H9 (cell line): ENCODE measurements around the gene OR4D5. TPM values are rescaled to one million over a fixed set of nuclear protein-coding genes. Genes with fewer than 3 reads are reported as not detected.

ENCODE experiments used
- DNase-seq: peaks from one replicate; pipeline ENCODE4 v3.0.0-alpha.2; 2017
- H2AFZ ChIP-seq: one replicate; pipeline ENCODE4 v1.6.1; 2013; ENCODE audit warnings: mild to moderate bottlenecking, low read length, control low read depth, moderate library complexity
- H2AK5ac ChIP-seq: 2 replicates; pipeline ENCODE4 v1.6.1; 2013; ENCODE audit warnings: low read length, control low read depth, mixed read lengths; ENCODE audit not compliant: insufficient read length
- H2BK120ac ChIP-seq: one replicate; pipeline ENCODE4 v1.6.1; 2013; ENCODE audit warnings: low read depth, mild to moderate bottlenecking, low read length, control low read depth, inconsistent platforms; ENCODE audit not compliant: poor library complexity, severe bottlenecking
- H2BK12ac ChIP-seq: 2 replicates; pipeline ENCODE4 v1.6.1; 2013; ENCODE audit warnings: low read length, control low read depth, mixed read lengths, low read depth; ENCODE audit not compliant: insufficient read length
- H2BK15ac ChIP-seq: 2 replicates; pipeline ENCODE4 v1.6.1; 2013; ENCODE audit warnings: low read depth, low read length, control low read depth
- H2BK20ac ChIP-seq: one replicate; pipeline ENCODE4 v1.6.1; 2013; ENCODE audit warnings: low read depth, mild to moderate bottlenecking, low read length, control low read depth, inconsistent platforms; ENCODE audit not compliant: poor library complexity, severe bottlenecking
- H2BK5ac ChIP-seq: 2 replicates; pipeline ENCODE4 v1.6.1; 2013; ENCODE audit warnings: low read length, control low read depth, mixed read lengths; ENCODE audit not compliant: insufficient read length
- H3K14ac ChIP-seq: 2 replicates; pipeline ENCODE4 v1.6.1; 2013; ENCODE audit warnings: low read length, control low read depth; ENCODE audit not compliant: insufficient read depth
- H3K18ac ChIP-seq: 2 replicates; pipeline ENCODE4 v1.6.1; 2013; ENCODE audit warnings: low read depth, mild to moderate bottlenecking, mixed read lengths, low read length, control low read depth; ENCODE audit not compliant: insufficient read length
- H3K23ac ChIP-seq: 2 replicates; pipeline ENCODE4 v1.6.1; 2013; ENCODE audit warnings: low read length, control low read depth, mixed read lengths, low read depth; ENCODE audit not compliant: insufficient read length
- H3K23me2 ChIP-seq: 2 replicates; pipeline ENCODE4 v1.6.1; 2013; ENCODE audit warnings: low read depth, mild to moderate bottlenecking, mixed read lengths, low read length, control low read depth; ENCODE audit not compliant: insufficient read length, poor library complexity, severe bottlenecking
- H3K27ac ChIP-seq: 2 replicates; pipeline ENCODE4 v1.5.1; 2013; ENCODE audit warnings: low read length, control low read depth, mixed read lengths, low read depth; ENCODE audit not compliant: insufficient read length
- H3K27me3 ChIP-seq: 2 replicates; pipeline ENCODE4 v1.6.1; 2013; ENCODE audit warnings: low read length, control low read depth, inconsistent platforms; ENCODE audit not compliant: insufficient read depth
- H3K4ac ChIP-seq: 2 replicates; pipeline ENCODE4 v1.6.1; 2013; ENCODE audit warnings: low read depth, mild to moderate bottlenecking, control low read depth, inconsistent platforms, low read length, moderate library complexity
- H3K4me1 ChIP-seq: 2 replicates; pipeline ENCODE4 v1.6.1; 2013; ENCODE audit warnings: low read length, control low read depth, inconsistent platforms; ENCODE audit not compliant: insufficient read depth
- H3K4me2 ChIP-seq: 2 replicates; pipeline ENCODE4 v1.6.1; 2013; ENCODE audit warnings: low read length, control low read depth, mixed read lengths; ENCODE audit not compliant: insufficient read length, insufficient read depth
- H3K56ac ChIP-seq: 2 replicates; pipeline ENCODE4 v1.6.1; 2013; ENCODE audit warnings: low read depth, mild to moderate bottlenecking, mixed read lengths, low read length, control low read depth; ENCODE audit not compliant: insufficient read length
- H3K79me1 ChIP-seq: 2 replicates; pipeline ENCODE4 v1.6.1; 2013; ENCODE audit warnings: low read depth, mild to moderate bottlenecking, moderate library complexity, low read length, control low read depth, inconsistent platforms; ENCODE audit not compliant: insufficient read depth, poor library complexity, severe bottlenecking
- H3K79me2 ChIP-seq: 2 replicates; pipeline ENCODE4 v1.6.1; 2013; ENCODE audit warnings: low read length, control low read depth, inconsistent platforms; ENCODE audit not compliant: insufficient read depth
- H3K9ac ChIP-seq: 2 replicates; pipeline ENCODE4 v1.6.1; 2013; ENCODE audit warnings: low read length, control low read depth, mixed read lengths; ENCODE audit not compliant: insufficient read length; ENCODE audit errors: extremely low read depth
- H3K9me3 ChIP-seq: one replicate; pipeline ENCODE4 v1.6.1; 2013; ENCODE audit warnings: low read depth, low read length, inconsistent platforms; ENCODE audit not compliant: control insufficient read depth
- H3T11ph ChIP-seq: one replicate; pipeline ENCODE4 v1.6.1; 2013; ENCODE audit warnings: mild to moderate bottlenecking, low read length, control low read depth, inconsistent platforms
- H4K20me1 ChIP-seq: one replicate; pipeline ENCODE4 v1.6.1; 2013; ENCODE audit not compliant: control insufficient read depth, insufficient read length, insufficient read depth
- H4K5ac ChIP-seq: 2 replicates; pipeline ENCODE4 v1.6.1; 2013; ENCODE audit warnings: low read depth, mild to moderate bottlenecking, mixed read lengths, low read length, control low read depth; ENCODE audit not compliant: insufficient read length
- H4K8ac ChIP-seq: replicated peaks from 2 replicates; pipeline ENCODE4 v1.6.1; 2013; ENCODE audit warnings: low read length, control low read depth, mixed read lengths, low read depth; ENCODE audit not compliant: insufficient read length
- H4K91ac ChIP-seq: 2 replicates; pipeline ENCODE4 v1.6.1; 2013; ENCODE audit warnings: low read depth, mild to moderate bottlenecking, moderate library complexity, mixed read lengths, low read length, control low read depth; ENCODE audit not compliant: insufficient read length
- H3K27ac Mint-ChIP-seq, 3 experiments: 2 replicates in 2 of 3; 3 replicates in 1 of 3; pipeline ENCODE4 v1.8.0; 2020 to 2021; ENCODE audit warnings: mixed read lengths in 3 of 3, mild to moderate bottlenecking in 1 of 3, moderate library complexity in 1 of 3
- H3K27me3 Mint-ChIP-seq: 2 replicates; pipeline ENCODE4 v1.8.0; 2021; ENCODE audit warnings: low read depth, mild to moderate bottlenecking, moderate library complexity, mixed read lengths
- H3K36me3 Mint-ChIP-seq, 3 experiments: 2 replicates in 2 of 3; 3 replicates in 1 of 3; pipeline ENCODE4 v1.8.0; 2020 to 2021; ENCODE audit warnings: low read depth in 3 of 3, mixed read lengths in 3 of 3; ENCODE audit not compliant: insufficient read depth in 1 of 3
- H3K4me1 Mint-ChIP-seq, 2 experiments: 2 replicates each; pipeline ENCODE4 v1.8.0; 2020; ENCODE audit warnings: mixed read lengths in 2 of 2
- H3K4me3 Mint-ChIP-seq, 2 experiments: 2 replicates in 1 of 2; 3 replicates in 1 of 2; pipeline ENCODE4 v1.8.0; 2020 to 2021; ENCODE audit warnings: mild to moderate bottlenecking in 2 of 2, mixed read lengths in 2 of 2, moderate library complexity in 1 of 2
- H3K9me3 Mint-ChIP-seq, 2 experiments: 2 replicates in 1 of 2; 3 replicates in 1 of 2; pipeline ENCODE4 v1.8.0; 2020; ENCODE audit warnings: mild to moderate bottlenecking in 2 of 2, mixed read lengths in 2 of 2, moderate library complexity in 1 of 2
- CTCF ChIP-seq: fragments of 200-600 bp; sonication (generic); conservative IDR thresholded peaks from 3 replicates; pipeline ENCODE4 v1.8.0; 2021; ENCODE audit warnings: antibody characterized with exemption, mild to moderate bottlenecking
- WGBS: extraction: QIAGEN DNeasy Blood & Tissue Kit; methylation state at CpG from one replicate; pipeline ENCODE4 v1.1.7; 2013; ENCODE audit warnings: missing lambda C conversion rate, low lambda C conversion rate, mixed read lengths; ENCODE audit not compliant: insufficient read length; ENCODE audit errors: extremely low coverage; 5-methylcytosine and 5-hydroxymethylcytosine counted together
- total RNA-seq: library from RNA; stranded (reverse); gene quantifications from 2 replicates; pipeline ENCODE4 v1.2.1, GENCODE V29; 2021

Gene OR4D5
- total RNA-seq, 1 experiment from 2014 or later = not detected

DNA sequence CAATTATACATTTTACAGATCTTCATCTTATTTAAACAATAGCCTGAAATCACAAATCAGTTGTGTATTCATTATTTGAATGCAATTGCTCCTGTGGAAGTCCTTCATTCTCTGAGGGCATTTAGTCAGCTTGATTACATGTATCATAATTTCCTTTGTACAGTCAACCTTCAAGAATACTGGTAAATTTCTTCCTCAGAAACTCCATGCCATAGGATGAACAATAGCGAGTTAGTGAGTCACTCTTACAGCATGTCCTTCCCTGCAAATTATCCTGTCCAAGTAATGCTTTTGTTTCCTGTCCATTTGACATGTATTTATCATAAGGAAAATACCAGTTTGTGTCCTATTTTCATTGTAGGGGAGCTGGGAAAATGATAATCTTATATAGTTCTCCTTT, 34.4 kb downstream of the OR4D5 start:
- Histone ChIP-seq H2BK5ac (no peak overlapping the region), H2BK15ac (no peak overlapping the region), H3K9ac (no peak overlapping the region), H4K5ac (no peak overlapping the region), H3K4me1 (no peaks in the 10 kb centered on the region), H3K23me2 (no peaks in the 10 kb centered on the region), H3K79me2 (no peaks in the 10 kb centered on the region), H3K4ac (no peak overlapping the region), H2AFZ (no peak overlapping the region), H4K8ac (no peak overlapping the region), H2AK5ac (no peak overlapping the region), H3K14ac (no peak overlapping the region), H3K79me1 (no peaks in the 10 kb centered on the region), H3T11ph (no peak overlapping the region), H3K23ac (no peak overlapping the region), H3K18ac (no peak overlapping the region), H3K27me3 (no peaks in the 10 kb centered on the region), H4K20me1 (no peaks in the 10 kb centered on the region), H2BK20ac (no peak overlapping the region), H3K4me2 (no peak overlapping the region), H3K9me3 (no peaks in the 10 kb centered on the region), H2BK120ac (no peak overlapping the region), H3K27ac (no peak overlapping the region), H2BK12ac (no peak overlapping the region), H4K91ac (no peak overlapping the region), H3K56ac (no peak overlapping the region)
- Mint-ChIP-seq H3K4me3 (no peak overlapping the region), H3K4me1 (peaks cover 5% of the 10 kb centered on the region in 2 experiments; a peak in 3 of 4 replicates), H3K36me3 (peaks cover 0 to under 1% (median 0%) of the 10 kb centered on the region in 3 experiments; a peak in 1 of 7 replicates), H3K27ac (no peak overlapping the region), H3K27me3 (no peaks in the 10 kb centered on the region), H3K9me3 (peaks cover under 1% of the 10 kb centered on the region in 2 experiments; a peak in 3 of 5 replicates)
- WGBS = no CpG with 5 or more reads among the region's 1 CpG
- no peak for TF ChIP-seq CTCF
- DNase-seq = no peak
